ENCODE data around the gene MIER1. TPM values are rescaled to one million over a fixed set of nuclear protein-coding genes. Genes with fewer than 3 reads are reported as not detected.

The MIER1 gene
- total RNA-seq, 2 donors from 2014 or later = 22.2 to 45.6 TPM

GRCh38 chr1:67009792-67010191 lies 85.0 kb downstream of the MIER1 start:
- Histone ChIP-seq H3K9me3 (no peaks in the 10 kb centered on the region), H3K27ac (no peak overlapping the region), H3K4me3 (no peak overlapping the region), H3K27me3 (replicated peaks; ENCODE audit: insufficient read depth) (no peaks in the 10 kb centered on the region), H3K4me1 (replicated peaks) (no peaks in the 10 kb centered on the region), H3K36me3 (no peaks in the 10 kb centered on the region)
- TF ChIP-seq POLR2AphosphoS5 (IDR thresholded peaks at IDR 0.05) (no peak), CTCF (IDR thresholded peaks at IDR 0.05) (no peak), POLR2A (IDR thresholded peaks at IDR 0.05) (no peak)
- no peak for DNase-seq (ENCODE audit: low spot score)
- 97% methylated on average over 3 of the region's 3 CpGs for WGBS
- intact Hi-C loops (cut with DNase I) = no loop called here

DNA sequence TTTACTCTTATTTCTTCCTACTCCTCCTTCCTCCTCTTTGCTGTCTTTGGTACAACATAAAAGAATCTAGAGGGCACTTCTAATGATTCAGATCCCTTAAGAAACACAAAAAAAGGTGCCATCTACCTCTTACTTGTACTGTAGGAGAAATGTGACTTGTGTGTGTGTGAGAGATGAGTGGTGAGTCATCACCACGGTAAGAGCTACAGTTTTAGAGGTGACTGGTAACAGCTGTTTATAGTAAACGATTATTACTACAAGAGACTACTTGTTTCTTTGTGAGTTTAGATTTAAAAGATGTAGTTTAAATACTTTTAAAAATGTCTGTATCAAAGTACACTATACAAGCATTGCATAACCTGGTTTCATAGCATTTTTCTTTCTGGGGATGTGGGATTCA lies 88.8 kb downstream of the MIER1 start:
- no peak overlapping the region for H3K27ac ChIP-seq

DNA sequence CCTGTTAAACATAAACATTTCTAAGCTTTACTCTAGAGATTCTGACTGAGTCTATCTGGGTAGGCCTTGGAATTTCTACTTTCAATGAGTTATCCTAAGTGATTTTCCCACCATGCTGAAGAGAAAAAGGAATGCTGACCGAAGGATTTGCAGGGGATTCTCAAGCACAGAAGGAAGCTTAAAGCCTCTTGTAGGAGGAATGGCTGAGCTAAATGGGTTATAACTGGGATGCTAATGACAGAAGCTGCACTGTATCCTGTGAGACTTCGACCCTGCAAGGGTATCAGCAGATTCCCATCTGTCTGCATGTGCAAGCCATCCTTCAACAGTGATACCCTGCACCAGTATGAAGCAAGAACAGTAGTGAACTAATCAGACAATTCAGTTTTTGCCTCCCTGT lies 93.8 kb downstream of the MIER1 start:
- Histone ChIP-seq H3K27me3 (replicated peaks; ENCODE audit: insufficient read depth) (no peaks in the 10 kb centered on the region), H3K36me3 (no peaks in the 10 kb centered on the region), H3K9me3 (no peaks in the 10 kb centered on the region), H3K27ac (no peak overlapping the region), H3K4me1 (replicated peaks) (no peaks in the 10 kb centered on the region), H3K4me3 (no peak overlapping the region)
- TF ChIP-seq POLR2A (IDR thresholded peaks at IDR 0.05) (no peak), CTCF (IDR thresholded peaks at IDR 0.05) (no peak), POLR2AphosphoS5 (IDR thresholded peaks at IDR 0.05) (no peak)
- 96% methylated on average over 2 of the region's 2 CpGs for WGBS
- intact Hi-C loops (cut with DNase I) = no loop called here
- no peak for DNase-seq (ENCODE audit: low spot score)

More for the DNA sequence above, 88.8 kb downstream of the MIER1 start:
- Histone ChIP-seq H3K4me1 (replicated peaks) (no peaks in the 10 kb centered on the region), H3K36me3 (no peaks in the 10 kb centered on the region), H3K4me3 (no peak overlapping the region), H3K9me3 (no peaks in the 10 kb centered on the region), H3K27me3 (replicated peaks; ENCODE audit: insufficient read depth) (no peaks in the 10 kb centered on the region)
- TF ChIP-seq CTCF (IDR thresholded peaks at IDR 0.05) (no peak), POLR2AphosphoS5 (IDR thresholded peaks at IDR 0.05) (no peak), POLR2A (IDR thresholded peaks at IDR 0.05) (no peak)
- intact Hi-C loops (cut with DNase I) = no loop called here
- WGBS = 16% methylated on average over 2 of the region's 2 CpGs
- no peak for DNase-seq (ENCODE audit: low spot score)

- DNase-seq (ENCODE audit: low spot score) = no peak
- Histone ChIP-seq H3K36me3 (no peaks in the 10 kb centered on the region), H3K4me1 (replicated peaks) (no peaks in the 10 kb centered on the region), H3K27me3 (replicated peaks; ENCODE audit: insufficient read depth) (no peaks in the 10 kb centered on the region), H3K27ac (peak overlapping the region in 1 of 2 donors; percentile 12), H3K4me3 (no peak overlapping the region), H3K9me3 (no peaks in the 10 kb centered on the region)
- intact Hi-C loops (cut with DNase I) = no loop called here
- TF ChIP-seq POLR2AphosphoS5 (IDR thresholded peaks at IDR 0.05) (no peak), POLR2A (IDR thresholded peaks at IDR 0.05) (no peak)
- 97% methylated on average over 4 of the region's 4 CpGs for WGBS
These were observed 94.3 kb downstream of the MIER1 start for GRCh38 chr1:67019121-67019520.

DNA sequence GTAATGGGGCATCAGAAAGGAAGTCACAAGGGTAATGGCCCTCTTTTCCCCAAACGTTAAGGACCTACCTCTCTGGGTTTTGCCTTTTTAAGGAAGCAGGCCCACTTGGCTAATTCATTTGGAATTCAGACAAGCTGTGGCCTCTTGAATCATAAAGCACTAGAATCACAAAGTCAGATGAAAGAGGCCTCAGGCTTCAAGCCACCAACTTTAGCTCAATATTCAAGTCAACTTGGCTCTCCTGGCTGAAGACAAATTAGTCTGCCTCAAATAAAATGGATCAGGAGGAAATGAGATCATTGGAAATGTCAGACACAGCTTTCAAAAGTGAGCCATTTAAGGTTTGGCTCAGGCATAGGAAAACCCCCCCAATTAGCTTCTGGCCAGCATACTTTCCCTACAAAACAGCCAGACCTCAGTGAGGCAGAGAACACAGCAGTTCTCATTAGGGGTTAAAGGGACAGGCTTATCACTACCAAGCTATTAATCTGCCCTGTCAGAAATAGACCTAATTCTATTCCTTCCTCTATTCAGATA lies 94.9 kb downstream of the MIER1 start:
- Histone ChIP-seq H3K4me3 (no peak overlapping the region), H3K27me3 (replicated peaks; ENCODE audit: insufficient read depth) (no peaks in the 10 kb centered on the region), H3K9me3 (no peaks in the 10 kb centered on the region), H3K27ac (peak overlapping the region in 1 of 2 donors; percentile 12), H3K4me1 (replicated peaks) (no peaks in the 10 kb centered on the region), H3K36me3 (no peaks in the 10 kb centered on the region)
- TF ChIP-seq POLR2A (IDR thresholded peaks at IDR 0.05) (no peak), POLR2AphosphoS5 (IDR thresholded peaks at IDR 0.05) (no peak), CTCF (IDR thresholded peaks at IDR 0.05) (no peak)
- 17% methylated on average over 1 of the region's 1 CpG for WGBS
- DNase-seq (ENCODE audit: low spot score) = no peak
- intact Hi-C loops (cut with DNase I) = no loop called here

Measured in prostate gland (tissue), 2 donors.